OCI-LY3 (cell line): Measurements from ENCODE around the gene CDRT15L2.
"Not testable (repeated sequence)": the region's sequence is repeated elsewhere in the genome, so short reads cannot be mapped to it uniquely, and the experiment has no call there.

ENCODE experiments used
- H2AFZ ChIP-seq: fragments of 200-600, 300-600 bp; shearing (Covaris generic); 2 replicates; pipeline ENCODE4 v1.6.0; 2014; ENCODE audit warnings: antibody characterized with exemption, low read depth, low read length
- H3K27ac ChIP-seq: fragments of 200-600, 300-600 bp; sonication (generic); 2 replicates; pipeline ENCODE4 v1.5.1; 2014; ENCODE audit warnings: mild to moderate bottlenecking, low read length, moderate library complexity, mixed read lengths
- H3K27me3 ChIP-seq: fragments of 200-600, 300-600 bp; sonication (generic); 2 replicates; pipeline ENCODE4 v1.6.1; 2014; ENCODE audit warnings: low read depth, low read length, mixed read lengths
- H3K36me3 ChIP-seq: fragments of 200-600, 300-600 bp; sonication (generic); replicated peaks from 2 replicates; pipeline ENCODE3; 2014; ENCODE audit warnings: low read depth, low read length, mixed read lengths
- H3K4me1 ChIP-seq: fragments of 300-600, 200-600 bp; sonication (generic); 2 replicates; pipeline ENCODE4 v1.6.1; 2014; ENCODE audit warnings: low read length, mixed read lengths
- H3K4me2 ChIP-seq: fragments of 200-600, 300-600 bp; sonication (generic); 2 replicates; pipeline ENCODE4 v1.6.1; 2014; ENCODE audit warnings: low read length, mixed read lengths
- H3K4me3 ChIP-seq: fragments of 300-600, 200-600 bp; sonication (generic); 2 replicates; pipeline ENCODE4 v1.5.1; 2014; ENCODE audit warnings: antibody characterized with exemption, mild to moderate bottlenecking, low read length, moderate library complexity
- H3K79me2 ChIP-seq: fragments of 300-600, 200-600 bp; shearing (Covaris generic); 2 replicates; pipeline ENCODE4 v1.6.1; 2014; ENCODE audit warnings: mild to moderate bottlenecking, low read length, mixed read lengths
- H3K9ac ChIP-seq: fragments of 300-600, 200-600 bp; shearing (Covaris generic); 2 replicates; pipeline ENCODE4 v1.6.0; 2014; ENCODE audit warnings: mild to moderate bottlenecking, low read length, moderate library complexity
- H3K9me3 ChIP-seq: fragments of 200-600, 300-600 bp; shearing (Covaris generic); 2 replicates; pipeline ENCODE4 v1.6.1; 2014; ENCODE audit warnings: low read length, mixed read lengths; ENCODE audit not compliant: insufficient read depth
- H4K20me1 ChIP-seq: fragments of 200-600, 300-600 bp; sonication (generic); 2 replicates; pipeline ENCODE4 v1.6.1; 2016; ENCODE audit warnings: low read length, mixed read lengths; ENCODE audit not compliant: insufficient read depth
- EZH2phosphoT487 ChIP-seq: fragments of 200-600 bp; shearing (Covaris generic); IDR thresholded peaks from 2 replicates; pipeline ENCODE4 v1.6.1; 2018; ENCODE audit warnings: antibody characterized with exemption, mixed run types, low read depth
- TF ChIP-seq, protein P1 (sequence below): fragments of 200-600, 300-600 bp; sonication (generic); IDR thresholded peaks from 2 replicates; pipeline ENCODE4 v1.5.1; 2014; ENCODE audit warnings: antibody characterized with exemption, low read length, low read depth

CDRT15L2 gene

DNA sequence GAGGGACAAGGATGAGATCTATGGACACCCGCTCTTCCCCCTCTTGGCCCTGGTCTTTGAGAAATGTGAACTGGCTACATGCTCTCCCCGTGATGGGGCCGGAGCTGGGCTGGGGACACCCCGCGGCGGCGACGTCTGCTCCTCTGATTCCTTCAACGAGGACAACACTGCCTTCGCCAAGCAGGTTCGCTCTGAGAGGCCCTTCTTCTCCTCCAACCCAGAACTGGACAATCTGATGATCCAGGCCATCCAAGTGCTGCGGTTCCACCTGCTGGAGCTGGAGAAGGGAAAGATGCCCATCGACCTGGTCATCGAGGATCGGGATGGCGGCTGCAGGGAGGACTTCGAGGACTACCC lies 9.9 kb downstream of the CDRT15L2 start:
- not testable (repeated sequence) for H3K9me3 ChIP-seq, H3K27me3 ChIP-seq, H3K9ac ChIP-seq, H3K27ac ChIP-seq, H3K4me2 ChIP-seq, H3K79me2 ChIP-seq, H3K36me3 ChIP-seq, H4K20me1 ChIP-seq, H2AFZ ChIP-seq, H3K4me1 ChIP-seq, H3K4me3 ChIP-seq

DNA sequence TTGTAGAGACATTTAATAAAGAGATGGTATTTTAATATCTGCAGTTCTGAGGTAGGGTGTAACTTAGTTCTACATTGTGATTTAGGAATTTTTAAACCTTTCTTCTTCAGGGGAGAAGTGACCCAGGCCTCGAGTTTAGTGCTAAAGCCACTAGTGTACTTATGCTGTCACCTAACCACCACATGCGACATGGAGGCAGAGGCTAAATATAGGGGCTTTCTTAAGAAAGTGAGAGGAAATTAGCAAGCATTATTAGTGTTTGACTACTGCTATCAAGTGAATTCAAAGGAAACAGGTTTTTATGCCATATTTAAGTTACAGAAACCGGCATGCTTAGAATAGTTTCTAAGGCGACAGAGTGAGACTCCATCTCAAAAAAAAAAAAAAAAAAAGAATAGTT lies 11.5 kb downstream of the CDRT15L2 start:
- not testable (repeated sequence) for H3K9me3 ChIP-seq, H3K27me3 ChIP-seq, H3K36me3 ChIP-seq, H3K27ac ChIP-seq, H3K79me2 ChIP-seq, H4K20me1 ChIP-seq, H3K9ac ChIP-seq, H2AFZ ChIP-seq, H3K4me1 ChIP-seq, H3K4me3 ChIP-seq, H3K4me2 ChIP-seq

DNA sequence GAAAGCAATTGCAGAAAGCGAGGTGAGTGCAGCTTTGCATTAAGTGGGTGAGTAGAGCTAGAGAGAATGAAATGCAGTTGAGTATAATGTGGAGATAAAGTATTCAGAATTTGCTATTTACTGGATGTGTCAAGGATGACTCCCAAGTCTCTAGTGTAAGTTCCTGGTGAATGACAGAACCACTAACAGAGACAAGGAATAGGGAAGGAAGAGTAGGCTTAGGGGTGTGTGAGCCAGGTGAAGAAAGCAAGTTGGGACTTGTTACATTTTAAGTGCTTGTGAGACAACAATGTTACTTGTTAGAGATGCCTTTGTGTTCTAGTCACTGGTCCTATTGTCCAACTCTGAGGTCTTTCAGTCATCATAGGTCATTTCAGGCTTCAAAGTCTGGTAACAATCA lies 26.0 kb downstream of the CDRT15L2 start:
- H3K79me2 ChIP-seq, H4K20me1 ChIP-seq, H3K4me3 ChIP-seq, H3K4me2 ChIP-seq, H2AFZ ChIP-seq, H3K27ac ChIP-seq, H3K27me3 ChIP-seq, H3K4me1 ChIP-seq, H3K36me3 ChIP-seq, H3K9me3 ChIP-seq, H3K9ac ChIP-seq: not testable (repeated sequence)

DNA sequence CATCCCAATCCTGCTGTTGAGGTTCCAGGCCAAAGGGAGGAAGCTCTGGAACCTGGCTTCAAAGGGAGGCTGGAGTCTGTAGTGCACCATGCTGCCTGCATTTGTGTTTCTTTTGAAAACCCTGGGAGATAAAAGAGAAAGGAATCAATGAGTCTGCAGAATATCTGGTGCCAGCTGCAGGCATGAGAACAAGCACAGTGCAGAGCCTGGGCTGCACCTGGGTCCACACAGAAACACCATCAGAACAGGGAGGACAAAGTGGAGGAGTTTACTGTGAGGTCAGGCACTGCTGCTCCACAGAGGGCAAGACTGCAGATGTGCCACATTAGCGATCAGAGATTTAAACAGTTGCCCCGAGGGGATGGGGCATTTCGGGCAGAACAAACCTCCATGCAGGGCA lies 30.0 kb downstream of the CDRT15L2 start:
- not testable (repeated sequence) for H3K4me2 ChIP-seq, H3K9me3 ChIP-seq

DNA sequence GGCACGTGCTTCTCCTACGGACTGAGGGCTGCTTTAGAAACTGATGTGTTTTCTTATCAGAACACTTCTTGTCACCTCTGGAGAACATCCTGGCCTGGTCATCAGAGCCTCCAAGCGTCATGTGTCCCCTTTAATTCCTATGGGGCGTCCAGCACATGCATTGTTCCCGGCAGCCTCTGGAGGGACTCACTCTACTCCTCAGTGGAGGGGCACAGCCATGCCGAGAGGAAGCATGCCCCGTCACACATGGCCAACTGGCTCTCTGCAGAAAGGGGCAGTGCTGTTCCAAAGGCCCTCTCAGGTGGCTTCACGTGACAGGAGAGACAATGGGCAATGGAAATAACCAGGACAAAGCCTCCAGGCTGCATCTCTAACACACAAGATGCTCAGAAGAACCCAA lies 31.8 kb downstream of the CDRT15L2 start:
- H2AFZ ChIP-seq: no peak overlapping the region
- no peak overlapping the region for H3K27ac ChIP-seq
- no peak overlapping the region for H3K4me2 ChIP-seq
- H3K36me3 ChIP-seq: no peaks in the 10 kb centered on the region
- H3K9me3 ChIP-seq: no peaks in the 10 kb centered on the region
- no peak overlapping the region for H3K4me3 ChIP-seq
- no peaks in the 10 kb centered on the region for H3K4me1 ChIP-seq
- no peaks in the 10 kb centered on the region for H3K27me3 ChIP-seq
- no peaks in the 10 kb centered on the region for H4K20me1 ChIP-seq
- H3K9ac ChIP-seq: no peak overlapping the region
- TF ChIP-seq, protein P1, sequence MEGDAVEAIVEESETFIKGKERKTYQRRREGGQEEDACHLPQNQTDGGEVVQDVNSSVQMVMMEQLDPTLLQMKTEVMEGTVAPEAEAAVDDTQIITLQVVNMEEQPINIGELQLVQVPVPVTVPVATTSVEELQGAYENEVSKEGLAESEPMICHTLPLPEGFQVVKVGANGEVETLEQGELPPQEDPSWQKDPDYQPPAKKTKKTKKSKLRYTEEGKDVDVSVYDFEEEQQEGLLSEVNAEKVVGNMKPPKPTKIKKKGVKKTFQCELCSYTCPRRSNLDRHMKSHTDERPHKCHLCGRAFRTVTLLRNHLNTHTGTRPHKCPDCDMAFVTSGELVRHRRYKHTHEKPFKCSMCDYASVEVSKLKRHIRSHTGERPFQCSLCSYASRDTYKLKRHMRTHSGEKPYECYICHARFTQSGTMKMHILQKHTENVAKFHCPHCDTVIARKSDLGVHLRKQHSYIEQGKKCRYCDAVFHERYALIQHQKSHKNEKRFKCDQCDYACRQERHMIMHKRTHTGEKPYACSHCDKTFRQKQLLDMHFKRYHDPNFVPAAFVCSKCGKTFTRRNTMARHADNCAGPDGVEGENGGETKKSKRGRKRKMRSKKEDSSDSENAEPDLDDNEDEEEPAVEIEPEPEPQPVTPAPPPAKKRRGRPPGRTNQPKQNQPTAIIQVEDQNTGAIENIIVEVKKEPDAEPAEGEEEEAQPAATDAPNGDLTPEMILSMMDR: no peak
- H3K79me2 ChIP-seq: no peaks in the 10 kb centered on the region

More for the DNA sequence above, 30.0 kb downstream of the CDRT15L2 start:
- H3K36me3 ChIP-seq, H2AFZ ChIP-seq, H4K20me1 ChIP-seq, H3K4me3 ChIP-seq, H3K9ac ChIP-seq, H3K27me3 ChIP-seq, H3K79me2 ChIP-seq, H3K4me1 ChIP-seq, H3K27ac ChIP-seq: not testable (repeated sequence)

DNA sequence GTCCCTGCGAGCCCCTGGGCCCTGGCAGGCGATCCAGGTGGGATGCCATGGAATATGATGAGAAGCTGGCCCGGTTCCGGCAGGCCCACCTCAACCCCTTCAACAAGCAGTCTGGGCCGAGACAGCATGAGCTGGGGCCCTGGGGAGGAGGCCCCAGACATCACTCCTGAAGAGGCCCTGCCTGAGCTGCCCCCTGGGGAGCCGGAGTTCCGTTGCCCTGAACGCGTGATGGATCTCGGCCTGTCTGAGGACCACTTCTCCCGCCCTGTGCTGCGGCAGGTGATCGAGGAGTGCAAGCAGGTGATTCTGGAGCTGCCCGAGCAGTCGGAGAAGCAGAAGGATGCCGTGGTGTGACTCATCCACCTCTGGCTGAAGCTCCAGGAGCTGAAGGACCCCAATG lies 33.1 kb downstream of the CDRT15L2 start:
- Histone ChIP-seq H3K27ac (no peak overlapping the region), H3K9me3 (no peaks in the 10 kb centered on the region), H3K9ac (no peak overlapping the region), H4K20me1 (no peaks in the 10 kb centered on the region), H3K27me3 (no peaks in the 10 kb centered on the region), H3K4me1 (no peaks in the 10 kb centered on the region), H3K36me3 (no peaks in the 10 kb centered on the region), H2AFZ (no peak overlapping the region), H3K4me3 (no peak overlapping the region), H3K4me2 (no peak overlapping the region), H3K79me2 (no peaks in the 10 kb centered on the region)
- TF ChIP-seq, protein P1: no peak
- TF ChIP-seq EZH2phosphoT487: no peak
